ENCODE results near the gene CALML3.
"Not testable (repeated sequence)": the region's sequence is repeated elsewhere in the genome, so short reads cannot be mapped to it uniquely, and the experiment has no call there.

CALML3 gene

DNA sequence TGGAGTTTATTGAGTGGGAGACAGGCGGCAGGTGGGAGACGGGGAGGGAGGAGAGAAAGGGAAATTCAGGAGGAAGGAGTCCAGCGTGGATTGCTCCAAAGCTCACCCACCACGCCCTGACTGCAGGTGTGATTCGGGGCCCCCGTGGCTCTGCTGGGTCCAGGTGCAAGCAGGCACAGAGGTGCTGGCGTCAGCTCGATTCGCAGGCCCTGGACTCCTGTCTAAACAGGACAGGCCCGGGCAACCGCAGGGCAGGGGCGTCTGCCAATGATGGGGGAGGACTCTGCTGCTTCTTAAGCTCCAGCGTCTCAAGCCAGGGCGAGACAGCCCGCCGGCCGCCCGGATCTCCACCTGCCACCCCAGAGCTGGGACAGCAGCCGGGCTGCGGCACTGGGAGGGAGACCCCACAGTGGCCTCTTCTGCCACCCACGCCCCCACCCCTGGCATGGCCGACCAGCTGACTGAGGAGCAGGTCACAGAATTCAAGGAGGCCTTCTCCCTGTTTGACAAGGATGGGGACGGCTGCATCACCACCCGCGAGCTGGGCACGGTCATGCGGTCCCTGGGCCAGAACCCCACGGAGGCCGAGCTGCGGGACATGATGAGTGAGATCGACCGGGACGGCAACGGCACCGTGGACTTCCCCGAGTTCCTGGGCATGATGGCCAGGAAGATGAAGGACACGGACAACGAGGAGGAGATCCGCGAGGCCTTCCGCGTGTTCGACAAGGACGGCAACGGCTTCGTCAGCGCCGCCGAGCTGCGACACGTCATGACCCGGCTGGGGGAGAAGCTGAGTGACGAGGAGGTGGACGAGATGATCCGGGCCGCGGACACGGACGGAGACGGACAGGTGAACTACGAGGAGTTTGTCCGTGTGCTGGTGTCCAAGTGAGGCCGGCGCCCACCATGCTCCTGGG lies at the start of gene CALML3:
Gene CALML3 (plus strand): TSS at position 321 of the 920 bp plus-strand sequence. CDS start 125 bp downstream, at position 446.
- DNase-seq (ENCODE audit: low read depth): no peak
- TF ChIP-seq, protein P1, sequence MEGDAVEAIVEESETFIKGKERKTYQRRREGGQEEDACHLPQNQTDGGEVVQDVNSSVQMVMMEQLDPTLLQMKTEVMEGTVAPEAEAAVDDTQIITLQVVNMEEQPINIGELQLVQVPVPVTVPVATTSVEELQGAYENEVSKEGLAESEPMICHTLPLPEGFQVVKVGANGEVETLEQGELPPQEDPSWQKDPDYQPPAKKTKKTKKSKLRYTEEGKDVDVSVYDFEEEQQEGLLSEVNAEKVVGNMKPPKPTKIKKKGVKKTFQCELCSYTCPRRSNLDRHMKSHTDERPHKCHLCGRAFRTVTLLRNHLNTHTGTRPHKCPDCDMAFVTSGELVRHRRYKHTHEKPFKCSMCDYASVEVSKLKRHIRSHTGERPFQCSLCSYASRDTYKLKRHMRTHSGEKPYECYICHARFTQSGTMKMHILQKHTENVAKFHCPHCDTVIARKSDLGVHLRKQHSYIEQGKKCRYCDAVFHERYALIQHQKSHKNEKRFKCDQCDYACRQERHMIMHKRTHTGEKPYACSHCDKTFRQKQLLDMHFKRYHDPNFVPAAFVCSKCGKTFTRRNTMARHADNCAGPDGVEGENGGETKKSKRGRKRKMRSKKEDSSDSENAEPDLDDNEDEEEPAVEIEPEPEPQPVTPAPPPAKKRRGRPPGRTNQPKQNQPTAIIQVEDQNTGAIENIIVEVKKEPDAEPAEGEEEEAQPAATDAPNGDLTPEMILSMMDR (conservative IDR thresholded peaks at IDR 0.05; ENCODE audit: low read depth, low read length): no peak
- no peak within 1 kb of the TSS for H3K4me3 ChIP-seq (ENCODE audit: low read length)

DNA sequence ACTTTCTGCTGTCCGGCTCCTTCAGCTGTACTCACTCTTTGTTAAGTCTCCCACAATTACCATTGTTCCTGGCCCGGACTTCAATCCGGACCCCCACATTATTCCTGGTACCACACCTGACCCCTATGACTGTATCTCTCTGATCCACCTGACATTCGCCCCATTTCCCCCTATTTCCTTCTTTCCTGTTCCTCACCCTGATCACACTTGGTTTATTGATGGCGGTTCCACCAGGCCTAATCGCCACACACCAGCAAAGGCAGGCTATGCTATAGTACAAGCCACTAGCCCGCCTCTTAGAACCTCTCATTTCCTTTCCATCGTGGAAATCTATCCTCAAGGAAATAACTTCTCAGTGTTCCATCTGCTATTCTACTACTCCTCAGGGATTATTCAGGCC lies 49.7 kb upstream of the CALML3 start:
- H3K4me3 ChIP-seq (ENCODE audit: low read length); DNase-seq (ENCODE audit: low read depth): not testable (repeated sequence)

DNA sequence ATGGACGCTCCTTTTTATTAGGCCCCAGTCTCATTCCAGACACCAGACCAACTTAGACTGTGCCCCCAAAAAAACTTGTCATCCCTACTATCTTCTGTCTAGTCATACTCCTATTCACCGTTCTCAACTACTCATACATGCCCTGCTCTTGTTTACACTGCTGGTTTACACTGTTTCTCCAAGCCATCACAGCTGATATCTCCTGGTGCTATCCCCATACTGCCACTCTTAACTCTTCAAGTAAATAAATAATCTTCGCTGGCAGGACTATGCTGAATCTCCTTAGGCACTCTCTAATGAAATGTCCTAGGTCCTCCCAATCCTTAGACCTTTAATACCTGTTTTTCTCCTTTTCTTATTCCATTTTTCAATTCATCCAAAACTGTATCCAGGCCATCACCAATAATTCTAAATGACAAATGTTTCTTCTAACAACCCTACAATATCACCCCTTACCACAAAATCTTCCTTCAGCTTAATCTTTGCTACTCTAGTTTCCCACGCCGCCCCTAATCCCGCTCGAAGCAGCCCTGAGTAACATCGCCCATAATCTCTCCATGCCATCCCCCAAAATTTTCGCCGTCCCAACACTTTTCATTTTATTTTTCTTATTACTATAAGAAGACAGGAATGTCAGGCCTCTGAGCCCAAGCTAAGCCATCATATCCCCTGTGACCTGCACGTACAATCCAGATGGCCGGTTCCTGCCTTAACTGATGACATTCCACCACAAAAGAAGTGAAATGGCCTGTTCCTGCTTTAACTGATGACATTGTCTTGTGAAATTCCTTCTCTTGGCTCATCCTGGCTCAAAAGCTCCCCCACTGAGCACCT lies 48.6 kb upstream of the CALML3 start:
- not testable (repeated sequence) for DNase-seq (ENCODE audit: low read depth); H3K4me3 ChIP-seq (ENCODE audit: low read length)

DNA sequence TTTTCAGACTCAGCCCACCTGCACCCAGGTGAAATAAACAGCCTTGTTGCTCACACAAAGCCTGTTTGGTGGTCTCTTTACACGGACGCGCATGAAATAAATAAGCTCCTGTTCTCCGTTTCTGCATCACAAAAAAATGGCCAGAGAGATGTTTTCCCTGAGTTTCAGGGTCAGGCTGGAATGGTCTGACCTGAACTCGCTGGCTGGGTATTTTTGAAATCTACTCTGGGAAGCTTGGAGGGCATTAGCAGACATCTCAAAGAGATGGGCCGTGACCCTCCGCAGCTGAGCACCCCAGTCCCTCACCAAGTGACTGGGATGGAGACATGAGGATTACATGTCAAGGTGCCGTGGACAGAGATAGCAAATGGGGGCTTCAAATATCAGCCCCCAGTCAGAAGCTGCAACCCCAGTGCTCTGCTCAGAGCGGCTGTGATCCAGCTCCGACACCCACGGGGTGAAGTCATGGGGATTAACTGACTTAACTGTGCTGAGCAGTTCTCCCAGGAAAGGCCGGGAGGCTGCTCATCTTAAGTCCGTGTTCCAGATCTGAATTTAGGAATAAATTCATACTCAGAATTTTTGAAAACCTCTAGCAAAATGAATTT lies 47.7 kb upstream of the CALML3 start:
- H3K4me3 ChIP-seq (ENCODE audit: low read length): no peak overlapping the region
- DNase-seq (ENCODE audit: low read depth): peak; percentile 27
- TF ChIP-seq, protein P1 (conservative IDR thresholded peaks at IDR 0.05; ENCODE audit: low read depth, low read length): no peak

DNA sequence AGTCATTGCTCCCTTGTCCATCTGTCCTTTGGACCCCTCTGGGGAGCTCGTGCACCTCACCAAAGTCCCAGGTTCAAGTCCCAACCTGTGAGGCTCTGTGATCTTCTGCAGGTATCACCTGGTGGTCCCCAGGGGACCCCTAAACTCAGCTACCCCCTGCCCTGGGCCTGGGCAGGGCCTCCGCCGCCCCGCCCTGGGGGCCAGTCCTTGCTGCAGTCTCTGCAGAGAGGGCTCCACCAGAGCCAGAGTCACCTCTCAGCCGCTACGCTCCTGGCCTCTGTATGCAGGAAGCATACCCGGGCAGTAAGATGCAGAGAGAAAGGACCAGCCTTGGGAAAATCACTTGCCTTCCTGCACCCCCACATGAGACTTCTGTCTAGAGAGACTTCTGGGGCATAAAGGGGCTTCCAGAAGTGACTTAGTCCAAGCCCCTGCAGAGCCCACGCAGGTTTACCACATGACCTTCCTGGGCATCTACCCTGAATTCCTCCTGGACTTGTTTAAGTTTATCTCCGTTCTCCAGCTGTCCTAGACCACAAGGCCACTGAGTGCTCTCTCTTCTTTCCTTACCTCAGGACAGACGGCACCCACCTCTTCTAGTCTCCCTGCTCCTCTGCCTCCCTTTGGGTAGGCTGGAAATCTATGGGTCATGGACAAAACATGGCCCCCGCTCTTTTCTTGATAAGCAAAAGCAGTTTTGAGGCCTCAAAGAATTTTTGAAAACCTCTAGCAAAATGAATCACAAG lies 46.6 kb upstream of the CALML3 start:
- TF ChIP-seq, protein P1 (conservative IDR thresholded peaks at IDR 0.05; ENCODE audit: low read depth, low read length): no peak
- DNase-seq (ENCODE audit: low read depth): no peak

DNA sequence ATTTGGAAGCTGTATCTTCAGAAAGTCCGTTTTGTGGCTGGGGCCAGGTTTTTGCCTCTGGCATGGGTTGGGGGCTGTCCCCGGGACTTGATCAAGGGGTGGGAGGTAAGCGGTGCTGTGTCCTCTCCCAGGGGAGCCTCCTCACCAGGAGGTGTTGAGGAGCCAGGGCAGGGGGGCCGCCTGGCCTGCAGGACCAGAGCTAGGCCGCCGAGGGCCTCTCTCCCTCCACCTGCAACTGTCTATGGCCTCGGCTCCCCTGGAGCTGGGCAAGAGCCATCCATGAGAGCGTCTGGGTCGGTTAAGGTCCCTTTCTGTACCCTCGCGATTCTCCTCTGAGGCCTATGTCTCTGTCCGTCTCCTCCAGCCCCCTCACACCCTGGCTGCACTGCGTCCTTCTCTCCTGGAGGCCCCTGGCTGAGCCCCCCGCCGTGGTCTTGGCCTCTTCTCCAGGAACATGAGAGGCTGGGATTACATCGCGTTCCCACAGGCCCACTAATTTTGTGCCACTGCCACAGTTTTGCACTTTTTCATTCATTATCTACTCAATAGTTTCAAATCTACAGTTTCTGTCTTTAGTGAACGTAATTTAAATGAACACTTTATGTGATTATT lies 46.0 kb upstream of the CALML3 start:
- no peak for DNase-seq (ENCODE audit: low read depth)
- no peak overlapping the region for H3K4me3 ChIP-seq (ENCODE audit: low read length)
- TF ChIP-seq, protein P1 (conservative IDR thresholded peaks at IDR 0.05; ENCODE audit: low read depth, low read length): no peak

More for the DNA sequence above, 46.6 kb upstream of the CALML3 start:
- no peak overlapping the region for H3K4me3 ChIP-seq (ENCODE audit: low read length)

DNA sequence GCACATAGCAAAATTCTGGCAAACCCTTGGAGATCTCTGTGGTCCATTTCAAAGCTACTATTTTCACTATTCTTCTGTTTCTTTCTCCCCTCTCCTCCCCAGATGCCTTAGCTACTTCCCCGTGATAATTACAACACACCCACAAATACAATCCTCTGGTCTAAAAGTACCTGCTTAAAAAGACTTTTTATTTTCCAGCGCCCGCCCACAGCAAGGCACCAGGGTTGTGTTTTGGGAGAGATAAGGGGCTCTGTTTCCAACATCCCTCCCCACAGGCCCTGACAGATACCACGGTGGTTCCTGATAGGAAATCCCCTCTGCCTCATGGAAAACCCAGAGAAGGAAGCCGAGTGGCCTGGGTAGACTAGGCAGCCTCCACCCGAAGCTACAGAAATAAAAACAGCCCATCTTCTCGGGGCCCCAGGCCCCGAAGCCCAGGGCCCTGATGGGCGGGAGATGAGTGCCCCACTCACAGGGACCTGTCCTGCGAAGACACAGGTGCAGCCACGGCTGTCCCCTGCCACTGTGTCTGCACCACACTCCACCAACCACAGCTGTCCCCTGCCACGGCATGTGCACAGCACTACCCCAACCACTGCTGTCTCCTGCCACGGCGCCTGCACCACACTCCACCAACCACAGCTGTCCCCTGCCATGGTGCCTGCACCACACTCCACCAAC lies 45.1 kb upstream of the CALML3 start:
- H3K4me3 ChIP-seq (ENCODE audit: low read length): no peak overlapping the region
- DNase-seq (ENCODE audit: low read depth): no peak
- TF ChIP-seq, protein P1 (conservative IDR thresholded peaks at IDR 0.05; ENCODE audit: low read depth, low read length): no peak
